Spleen (tissue), 7 donors: ENCODE results near the gene CFAP20DC.

Source experiments
- POLR2A ChIP-seq, 3 donors: fragments of 450-650 bp; IDR thresholded peaks; one replicate each; pipeline ENCODE4 v1.5.1; 2017; ENCODE audit warnings: antibody characterized with exemption in 3 of 3, mild to moderate bottlenecking in 1 of 3
- POLR2AphosphoS5 ChIP-seq, 3 donors: sonication (generic); formaldehyde crosslinking; IDR thresholded peaks; one replicate each; pipeline ENCODE4 v1.5.1; 2017; ENCODE audit warnings: antibody characterized with exemption in 3 of 3
- TF ChIP-seq, protein P1 (sequence below), 11 experiments: fragments of 200-600 bp in 7 of 11; fragments of 450-650 bp in 4 of 11; sonication (generic) in 4 of 11; IDR thresholded peaks in 8 of 11; conservative IDR thresholded peaks in 3 of 11; 1 replicate in 7 of 11; 2 replicates in 4 of 11; pipeline versions ENCODE4 v1.4.0 to v1.8.0; 2016 to 2021; ENCODE audit warnings: antibody characterized with exemption in 11 of 11, inconsistent platforms in 4 of 11, mild to moderate bottlenecking in 1 of 11
- donor health status: DM: no; HTN: no; CAD: no; lungs with moderate emphysema.
- donor health status: DM: no; HTN: no; CAD: no.
- donor health status: DM: no; HTN: no; CAD: no.

DNA sequence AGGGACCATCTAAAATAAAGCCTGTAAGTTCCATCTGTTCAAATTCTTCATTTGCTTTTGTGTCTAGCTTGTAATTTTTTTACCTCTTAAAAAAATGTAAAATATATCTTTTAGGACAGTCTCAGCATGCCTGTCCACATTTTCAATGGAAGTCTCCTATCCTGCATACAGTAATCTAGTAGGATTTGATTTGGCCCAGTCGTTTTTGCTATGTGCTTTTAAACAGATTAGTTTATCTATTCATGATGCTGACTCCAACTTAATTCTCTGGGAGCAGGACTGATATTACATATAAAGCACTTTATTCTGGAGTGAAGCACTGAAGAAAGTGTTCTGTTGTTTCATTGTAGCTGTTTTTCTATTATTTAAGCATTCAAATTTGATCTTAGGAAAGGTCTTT is 38.9 kb upstream of the CFAP20DC start:
- no peak for TF ChIP-seq POLR2A (IDR thresholded peaks at IDR 0.05)
- TF ChIP-seq, protein P1, sequence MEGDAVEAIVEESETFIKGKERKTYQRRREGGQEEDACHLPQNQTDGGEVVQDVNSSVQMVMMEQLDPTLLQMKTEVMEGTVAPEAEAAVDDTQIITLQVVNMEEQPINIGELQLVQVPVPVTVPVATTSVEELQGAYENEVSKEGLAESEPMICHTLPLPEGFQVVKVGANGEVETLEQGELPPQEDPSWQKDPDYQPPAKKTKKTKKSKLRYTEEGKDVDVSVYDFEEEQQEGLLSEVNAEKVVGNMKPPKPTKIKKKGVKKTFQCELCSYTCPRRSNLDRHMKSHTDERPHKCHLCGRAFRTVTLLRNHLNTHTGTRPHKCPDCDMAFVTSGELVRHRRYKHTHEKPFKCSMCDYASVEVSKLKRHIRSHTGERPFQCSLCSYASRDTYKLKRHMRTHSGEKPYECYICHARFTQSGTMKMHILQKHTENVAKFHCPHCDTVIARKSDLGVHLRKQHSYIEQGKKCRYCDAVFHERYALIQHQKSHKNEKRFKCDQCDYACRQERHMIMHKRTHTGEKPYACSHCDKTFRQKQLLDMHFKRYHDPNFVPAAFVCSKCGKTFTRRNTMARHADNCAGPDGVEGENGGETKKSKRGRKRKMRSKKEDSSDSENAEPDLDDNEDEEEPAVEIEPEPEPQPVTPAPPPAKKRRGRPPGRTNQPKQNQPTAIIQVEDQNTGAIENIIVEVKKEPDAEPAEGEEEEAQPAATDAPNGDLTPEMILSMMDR (IDR thresholded peaks at IDR 0.05 in 8 of 11, conservative IDR thresholded peaks at IDR 0.05 in 3 of 11): no peak
- no peak for TF ChIP-seq POLR2AphosphoS5 (IDR thresholded peaks at IDR 0.05)
